ENCODE results near the gene CSTA.

Gene CSTA

DNA sequence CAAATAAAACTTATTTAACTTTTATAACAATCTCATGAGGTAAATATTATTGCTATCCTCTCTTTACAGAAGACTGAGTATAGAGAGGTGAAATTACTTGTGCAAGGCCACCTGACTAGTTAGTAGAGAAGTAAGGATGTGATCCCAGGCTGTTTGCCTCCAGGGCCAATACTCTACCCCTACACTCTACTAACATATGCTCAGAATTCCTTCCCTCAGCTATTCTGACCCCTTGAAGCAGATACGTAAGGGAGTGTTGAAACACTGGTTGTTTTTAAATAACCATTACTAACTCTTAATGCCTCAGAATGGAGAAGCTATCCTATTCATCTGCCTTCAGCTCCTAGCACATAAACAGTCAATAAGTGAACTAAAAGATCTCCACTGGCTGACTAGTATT, 24.1 kb downstream of the CSTA start:
- Histone ChIP-seq H2AFZ (ENCODE audit: low read length) (no peak overlapping the region), H3K4me2 (ENCODE audit: low read length) (no peak overlapping the region), H3K79me2 (ENCODE audit: insufficient read depth, low read length) (no peaks in the 10 kb centered on the region), H3K36me3 (ENCODE audit: insufficient read depth, low read length) (no peaks in the 10 kb centered on the region), H3K4me1 (ENCODE audit: insufficient read depth, low read length, severe bottlenecking) (no peaks in the 10 kb centered on the region), H4K20me1 (ENCODE audit: insufficient read depth, low read length) (no peaks in the 10 kb centered on the region), H3K9ac (ENCODE audit: low read length) (no peak overlapping the region), H3K27me3 (ENCODE audit: insufficient read depth, low read length) (no peaks in the 10 kb centered on the region), H3K27ac (ENCODE audit: low read depth, low read length, poor library complexity, severe bottlenecking) (no peak overlapping the region), H3F3A (ENCODE audit: insufficient read depth, low read length) (no peaks in the 10 kb centered on the region), H3K4me3 (ENCODE audit: low read depth, low read length, poor library complexity, severe bottlenecking) (no peak overlapping the region), H3K9me2 (ENCODE audit: low read depth, low read length) (no peaks in the 10 kb centered on the region), H3K9me3 (ENCODE audit: low read length) (peaks cover 3% of the 10 kb centered on the region; the same call in 1 of the 2 replicates)
- TF ChIP-seq EZH2 (IDR thresholded peaks at IDR 0.05; ENCODE audit: borderline replicate concordance, low read length) (no peak), CTCF (IDR thresholded peaks at IDR 0.05; ENCODE audit: low read length) (no peak)

DNA sequence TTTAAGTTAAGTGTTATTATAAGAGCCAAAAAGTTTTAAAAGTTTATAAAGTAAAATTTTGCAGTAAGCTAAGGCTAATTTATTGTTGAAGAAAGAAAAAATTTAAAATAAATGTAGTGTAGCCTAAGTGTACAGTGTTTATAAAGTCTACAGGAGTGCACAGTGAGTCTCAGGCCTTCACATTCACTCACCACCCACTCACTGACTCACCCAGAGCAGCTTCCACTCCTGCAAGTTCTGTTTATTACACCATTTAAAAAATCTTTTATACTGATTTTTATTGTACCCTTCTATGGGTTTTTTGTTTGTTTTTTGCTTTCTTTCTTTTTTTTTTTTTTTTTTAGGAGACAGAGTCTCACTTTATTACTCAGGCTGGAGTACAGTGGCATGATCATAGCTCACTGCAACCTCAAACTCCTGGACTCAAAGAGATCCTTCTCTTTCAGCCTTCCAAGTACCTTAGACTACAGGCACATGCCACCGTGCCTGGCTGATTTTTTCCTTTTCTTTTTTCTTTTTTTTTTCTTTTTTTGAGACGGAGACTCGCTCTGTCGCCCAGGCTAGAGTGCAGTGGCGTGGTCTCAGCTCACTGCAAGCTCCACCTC, 25.9 kb downstream of the CSTA start:
- H3K9me3 ChIP-seq (ENCODE audit: low read length): peaks cover 3% of the 10 kb centered on the region; the same call in 1 of the 2 replicates
- no peaks in the 10 kb centered on the region for H4K20me1 ChIP-seq (ENCODE audit: insufficient read depth, low read length)
- H3K9me2 ChIP-seq (ENCODE audit: low read depth, low read length): no peaks in the 10 kb centered on the region
- no peaks in the 10 kb centered on the region for H3K36me3 ChIP-seq (ENCODE audit: insufficient read depth, low read length)
- no peak overlapping the region for H3K27ac ChIP-seq (ENCODE audit: low read depth, low read length, poor library complexity, severe bottlenecking)
- no peak overlapping the region for H3K4me2 ChIP-seq (ENCODE audit: low read length)
- H3K79me2 ChIP-seq (ENCODE audit: insufficient read depth, low read length): no peaks in the 10 kb centered on the region
- TF ChIP-seq EZH2 (IDR thresholded peaks at IDR 0.05; ENCODE audit: borderline replicate concordance, low read length): no peak
- no peak for TF ChIP-seq CTCF (IDR thresholded peaks at IDR 0.05; ENCODE audit: low read length)
- no peaks in the 10 kb centered on the region for H3K27me3 ChIP-seq (ENCODE audit: insufficient read depth, low read length)
- no peaks in the 10 kb centered on the region for H3F3A ChIP-seq (ENCODE audit: insufficient read depth, low read length)
- no peak overlapping the region for H3K4me3 ChIP-seq (ENCODE audit: low read depth, low read length, poor library complexity, severe bottlenecking)
- H3K9ac ChIP-seq (ENCODE audit: low read length): no peak overlapping the region
- H2AFZ ChIP-seq (ENCODE audit: low read length): no peak overlapping the region
- H3K4me1 ChIP-seq (ENCODE audit: insufficient read depth, low read length, severe bottlenecking): no peaks in the 10 kb centered on the region

DNA sequence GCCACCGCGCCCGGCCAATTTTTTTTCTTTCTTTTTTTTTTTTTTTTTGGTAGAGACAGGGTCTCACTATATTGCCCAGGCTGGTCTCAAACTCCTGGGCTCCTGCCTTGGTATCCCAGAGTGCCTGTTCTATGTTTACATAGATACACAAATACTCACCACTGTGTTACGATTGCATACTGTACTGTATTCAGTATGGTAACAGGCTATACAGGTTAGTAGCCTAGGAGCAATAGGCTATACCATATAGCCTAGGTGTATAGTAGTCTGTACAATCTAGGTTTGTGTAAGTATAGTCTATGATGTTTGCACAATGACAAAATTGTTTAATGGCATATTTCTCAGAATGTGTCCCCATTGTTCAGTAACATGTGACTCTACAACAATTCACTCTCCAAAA, 26.6 kb downstream of the CSTA start:
- no peak overlapping the region for H3K4me3 ChIP-seq (ENCODE audit: low read depth, low read length, poor library complexity, severe bottlenecking)
- no peaks in the 10 kb centered on the region for H3K36me3 ChIP-seq (ENCODE audit: insufficient read depth, low read length)
- no peak overlapping the region for H3K4me2 ChIP-seq (ENCODE audit: low read length)
- TF ChIP-seq CTCF (IDR thresholded peaks at IDR 0.05; ENCODE audit: low read length) (no peak), EZH2 (IDR thresholded peaks at IDR 0.05; ENCODE audit: borderline replicate concordance, low read length) (no peak)
- no peaks in the 10 kb centered on the region for H3K27me3 ChIP-seq (ENCODE audit: insufficient read depth, low read length)
- no peaks in the 10 kb centered on the region for H3K79me2 ChIP-seq (ENCODE audit: insufficient read depth, low read length)
- no peak overlapping the region for H3K9ac ChIP-seq (ENCODE audit: low read length)
- peaks cover 3% of the 10 kb centered on the region; the same call in 1 of the 2 replicates for H3K9me3 ChIP-seq (ENCODE audit: low read length)
- no peak overlapping the region for H2AFZ ChIP-seq (ENCODE audit: low read length)
- no peaks in the 10 kb centered on the region for H3F3A ChIP-seq (ENCODE audit: insufficient read depth, low read length)
- no peaks in the 10 kb centered on the region for H3K4me1 ChIP-seq (ENCODE audit: insufficient read depth, low read length, severe bottlenecking)
- H4K20me1 ChIP-seq (ENCODE audit: insufficient read depth, low read length): no peaks in the 10 kb centered on the region
- no peak overlapping the region for H3K27ac ChIP-seq (ENCODE audit: low read depth, low read length, poor library complexity, severe bottlenecking)
- H3K9me2 ChIP-seq (ENCODE audit: low read depth, low read length): no peaks in the 10 kb centered on the region
